HepG2 (cell line): Measurements from ENCODE around the gene DYSF. TPM values are rescaled to one million over a fixed set of nuclear protein-coding genes. Genes with fewer than 3 reads are reported as not detected.

Experiments used
- ATAC-seq: fragments of 200-7000 bp; cut with Tn5 transposase; 3 replicates; pipeline ENCODE4 v1.9.1; 2020; ENCODE audit warnings: mild to moderate bottlenecking, moderate library complexity
- BruUV-seq: library from RNA; stranded (reverse); fragments of 400-500 nt; replicated peaks from 2 replicates; lab custom pipeline; 2021; lab: Mats Ljungman, UMichigan
- CTCF ChIA-PET: fragments of 300-600 bp; formaldehyde crosslinking; extraction: SDS; loops from one replicate; lab custom pipeline; 2021; ENCODE audit warnings: low total read pairs, inconsistent platforms, low intra/inter-chr PET ratio; lab: Yijun Ruan, JAX
- POLR2A ChIA-PET: fragments of 350-600 bp; sonication (Branson Sonifier 250); formaldehyde crosslinking; loops from one replicate; lab custom pipeline; 2020; ENCODE audit warnings: antibody characterized with exemption, inconsistent platforms; lab: Yijun Ruan, JAX
- DNase-seq: peaks from one replicate; pipeline ENCODE4 v3.0.0-alpha.2; 2015; ENCODE audit warnings: low spot score
- FAIRE-seq: peaks from 3 replicates; lab custom pipeline; 2011; peaks lifted over from hg19 to GRCh38; lab: Jason Lieb, UNC
- H2AFZ ChIP-seq: one replicate; pipeline ENCODE4 v1.6.1; 2011; ENCODE audit warnings: low read length, inconsistent platforms
- H3K27ac ChIP-seq: fragments of 300-600 bp; 3 replicates; pipeline ENCODE4 v1.8.0; 2011; ENCODE audit warnings: mixed run types, mild to moderate bottlenecking, mixed read lengths, low read length, inconsistent platforms; ENCODE audit not compliant: insufficient read depth; ENCODE audit errors: extremely low read length
- H3K27me3 ChIP-seq, 2 experiments: fragments of 200-600 bp in 1 of 2; 2 replicates in 1 of 2; 3 replicates in 1 of 2; pipeline versions ENCODE4 v1.6.0 to v1.8.0; 2011; ENCODE audit warnings: low read length in 2 of 2, mild to moderate bottlenecking in 2 of 2, moderate library complexity in 2 of 2, inconsistent platforms in 1 of 2; ENCODE audit not compliant: insufficient read depth in 2 of 2, control insufficient read depth in 1 of 2
- H3K36me3 ChIP-seq, 2 experiments: fragments of 200-600 bp in 1 of 2; replicated peaks in 1 of 2; 2 replicates in 1 of 2; 3 replicates in 1 of 2; pipeline versions ENCODE4 v1.5.1 to v1.8.0; 2011; ENCODE audit warnings: low read length in 2 of 2, inconsistent platforms in 1 of 2; ENCODE audit not compliant: insufficient read depth in 2 of 2, control insufficient read depth in 1 of 2
- H3K4me1 ChIP-seq: 2 replicates; pipeline ENCODE4 v1.5.1; 2012; ENCODE audit warnings: low read length, inconsistent platforms; ENCODE audit not compliant: insufficient read depth
- H3K4me2 ChIP-seq: 2 replicates; pipeline ENCODE4 v1.6.0; 2011; ENCODE audit warnings: low read depth, low read length, inconsistent platforms
- H3K4me3 ChIP-seq, 3 experiments: fragments of 200-600 bp in 1 of 3; sonication (generic), shearing (Covaris generic) in 1 of 3; replicated peaks in 1 of 3; 2 replicates each; pipeline ENCODE4 v1.5.1; 2011 to 2016; ENCODE audit warnings: low read length in 3 of 3, inconsistent platforms in 2 of 3, low read depth in 2 of 3, mild to moderate bottlenecking in 2 of 3, control low read depth in 1 of 3, mixed read lengths in 1 of 3; ENCODE audit not compliant: insufficient read depth in 1 of 3
- H3K79me2 ChIP-seq: one replicate; pipeline ENCODE4 v1.6.1; 2011; ENCODE audit warnings: low read length, inconsistent platforms; ENCODE audit not compliant: insufficient read depth
- H3K9ac ChIP-seq: 2 replicates; pipeline ENCODE4 v1.6.0; 2011; ENCODE audit warnings: mild to moderate bottlenecking, low read depth, low read length, inconsistent platforms; ENCODE audit not compliant: insufficient read depth
- H3K9me3 ChIP-seq: 2 replicates; pipeline ENCODE4 v1.5.1; 2012; ENCODE audit warnings: mild to moderate bottlenecking, low read length
- H4K20me1 ChIP-seq: 2 replicates; pipeline ENCODE4 v1.6.0; 2011; ENCODE audit warnings: inconsistent platforms, mild to moderate bottlenecking, low read length, moderate library complexity; ENCODE audit not compliant: insufficient read depth
- ATF7-NPFF ChIP-seq: sonication (generic); formaldehyde crosslinking; IDR thresholded peaks from 2 replicates; pipeline ENCODE4 v1.8.1; 2023; ENCODE audit warnings: mild to moderate bottlenecking, low read depth, missing genetic modification reagents, moderate library complexity
- DMAP1 ChIP-seq: IDR thresholded peaks from 2 replicates; pipeline ENCODE4 v1.6.1; 2016
- ELF1 ChIP-seq: sonication (generic); formaldehyde crosslinking; IDR thresholded peaks from 2 replicates; pipeline ENCODE4 v1.4.0; 2020; ENCODE audit warnings: missing genetic modification reagents
- GABPA ChIP-seq, 2 experiments: IDR thresholded peaks; 2 replicates each; pipeline ENCODE4 v1.6.1; 2011 to 2016; ENCODE audit warnings: low read depth in 2 of 2, low read length in 1 of 2, missing biosample characterization in 1 of 2, missing genetic modification characterization in 1 of 2
- GLI4 ChIP-seq: sonication (generic); formaldehyde crosslinking; IDR thresholded peaks from 2 replicates; pipeline ENCODE4 v1.5.1; 2020; ENCODE audit warnings: missing genetic modification reagents, mild to moderate bottlenecking, moderate library complexity, borderline replicate concordance
- KAT7 ChIP-seq: IDR thresholded peaks from 2 replicates; pipeline ENCODE4 v1.6.1; 2018; ENCODE audit warnings: borderline replicate concordance, missing compliant biosample characterization
- STAT5B ChIP-seq: sonication (generic); formaldehyde crosslinking; IDR thresholded peaks from 2 replicates; pipeline ENCODE4 v1.4.0; 2020; ENCODE audit warnings: missing genetic modification reagents
- ZNF761 ChIP-seq: sonication (generic); formaldehyde crosslinking; conservative IDR thresholded peaks from 2 replicates; pipeline ENCODE4 v1.4.0; 2020; ENCODE audit warnings: mild to moderate bottlenecking, missing genetic modification reagents
- WGBS: methylation state at CpG from one replicate; pipeline ENCODE4 v1.1.6; 2017; ENCODE audit warnings: low lambda C conversion rate; 5-methylcytosine and 5-hydroxymethylcytosine counted together
- in situ Hi-C: cut with HindIII; loops from 2 replicates; pipeline ENCODE4 v1.10.0; 2017; ENCODE audit warnings: low pct_unique_long_range_greater_than_20kb; ENCODE audit not compliant: extremely low pct_ligation_motif_present
- intact Hi-C: fragments of 100-400 bp; cut with micrococcal nuclease; formaldehyde crosslinking; loops from one replicate; pipeline ENCODE4 v1.10.0; 2022; ENCODE audit not compliant: unreplicated experiment
- polyA plus RNA-seq, 8 experiments: library from polyadenylated mRNA; depleted of rRNA in 3 of 8; stranded (reverse) in 7 of 8; unstranded in 1 of 8; fragments of >200 nt; fragmentation: Illumina TruSeq in 4 of 8; extraction: Trizol in 4 of 8; gene quantifications; 2 replicates each; pipeline versions ENCODE4 v1.2.1 to v1.2.3, GENCODE V29; 2011 to 2016; ENCODE audit warnings: low read depth in 4 of 8, missing spikeins in 1 of 8, mixed read lengths in 1 of 8; ENCODE audit not compliant: insufficient read depth in 1 of 8
- total RNA-seq, 5 experiments: library from RNA; depleted of rRNA; stranded (reverse); fragments of >200 nt; fragmentation: Illumina TruSeq; extraction: Trizol; gene quantifications; 2 replicates each; pipeline ENCODE4 v1.2.3, GENCODE V29; 2016; ENCODE audit warnings: low read depth in 1 of 5
- TF ChIP-seq, protein P1 (sequence below): sonication (generic); formaldehyde crosslinking; IDR thresholded peaks from 2 replicates; pipeline ENCODE4 v1.5.1; 2020; ENCODE audit warnings: mild to moderate bottlenecking, missing genetic modification reagents, borderline replicate concordance

Gene DYSF
- total and polyA plus RNA-seq, 2 of the 13 experiments (the other 11 are each of a cell fraction or from before 2014, with no cell fraction given) = 0.15 to 2.4 TPM

DNA sequence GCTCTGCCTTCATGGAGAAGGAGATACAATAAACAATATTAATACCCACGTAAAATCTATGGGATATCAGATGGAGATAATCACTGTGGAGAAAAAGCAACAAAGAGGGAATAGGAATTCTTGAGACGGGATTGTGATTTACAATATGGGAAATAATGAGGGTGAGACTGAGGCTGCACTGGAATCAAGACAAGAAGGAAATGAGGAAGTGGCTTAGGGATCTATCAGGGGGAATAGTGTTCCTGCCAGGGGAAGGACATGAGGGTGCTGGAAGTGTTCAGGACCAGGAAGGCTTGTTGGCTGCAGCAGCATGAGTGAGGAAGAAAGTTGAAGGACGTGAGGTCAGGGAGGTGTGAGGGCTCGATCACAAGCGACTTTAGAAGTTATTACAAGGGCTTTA lies 182.4 kb downstream of the DYSF start:
- no peaks in the 10 kb centered on the region; a peak in 2 of 5 replicates for H3K27me3 ChIP-seq
- FAIRE-seq (no peak), DNase-seq (no peak), ATAC-seq (no peak)
- H3K79me2 ChIP-seq = no peaks in the 10 kb centered on the region
- no peak overlapping the region for H3K9ac ChIP-seq
- in situ Hi-C loops (no loop called here), intact Hi-C loops (no loop called here)
- POLR2A ChIA-PET = no interaction called here
- no peaks in the 10 kb centered on the region for H3K9me3 ChIP-seq
- no peaks in the 10 kb centered on the region for H3K36me3 ChIP-seq
- no peaks in the 10 kb centered on the region for H3K4me1 ChIP-seq
- no peak overlapping the region for H3K4me3 ChIP-seq
- CTCF ChIA-PET = no interaction called here
- H3K27ac ChIP-seq = no peak overlapping the region
- H4K20me1 ChIP-seq = no peaks in the 10 kb centered on the region
- no peak overlapping the region for H2AFZ ChIP-seq
- TF ChIP-seq ELF1 (CRISPR knock-in tag) = no peak
- no peak for TF ChIP-seq STAT5B (CRISPR knock-in tag)
- TF ChIP-seq ATF7-NPFF (CRISPR knock-in tag) = no peak
- TF ChIP-seq ZNF761 (CRISPR knock-in tag) = no peak
- no peak for TF ChIP-seq DMAP1
- no peak for TF ChIP-seq KAT7 (CRISPR knock-in tag)
- no peak for TF ChIP-seq GABPA (IDR thresholded peaks at IDR 0.05; ENCODE audit: low read depth, low read length)
- no peak for TF ChIP-seq GABPA (CRISPR knock-in tag; IDR thresholded peaks at IDR 0.05; ENCODE audit: low read depth)
- TF ChIP-seq, protein P1, sequence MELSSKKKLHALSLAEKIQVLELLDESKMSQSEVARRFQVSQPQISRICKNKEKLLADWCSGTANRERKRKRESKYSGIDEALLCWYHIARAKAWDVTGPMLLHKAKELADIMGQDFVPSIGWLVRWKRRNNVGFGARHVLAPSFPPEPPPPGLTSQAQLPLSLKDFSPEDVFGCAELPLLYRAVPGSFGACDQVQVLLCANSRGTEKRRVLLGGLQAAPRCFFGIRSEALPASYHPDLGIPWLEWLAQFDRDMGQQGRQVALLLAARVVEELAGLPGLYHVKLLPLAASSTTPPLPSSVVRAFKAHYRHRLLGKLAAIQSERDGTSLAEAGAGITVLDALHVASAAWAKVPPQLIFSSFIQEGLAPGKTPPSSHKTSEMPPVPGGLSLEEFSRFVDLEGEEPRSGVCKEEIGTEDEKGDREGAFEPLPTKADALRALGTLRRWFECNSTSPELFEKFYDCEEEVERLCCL (CRISPR knock-in tag) = no peak
- no peak for TF ChIP-seq GLI4 (CRISPR knock-in tag)
- no TSS peak for BruUV-seq
- 23% methylated on average over 5 of the region's 5 CpGs for WGBS
- H3K4me2 ChIP-seq = no peak overlapping the region
